Suprapubic skin (tissue), 4 donors: Measurements from ENCODE around the gene SMARCA2.

Experiments
- CTCF ChIP-seq, 2 donors: fragments of 200-600 bp in 1 of 2; fragments of 450-650 bp in 1 of 2; sonication (generic) in 1 of 2; IDR thresholded peaks; one replicate each; pipeline ENCODE4 v1.5.1; 2016 to 2019; ENCODE audit warnings: antibody characterized with exemption in 2 of 2, mild to moderate bottlenecking in 1 of 2, moderate library complexity in 1 of 2
- EP300 ChIP-seq: sonication (generic); formaldehyde crosslinking; IDR thresholded peaks from one replicate; pipeline ENCODE4 v1.6.1; 2017; ENCODE audit warnings: antibody characterized with exemption
- POLR2A ChIP-seq, 2 donors: fragments of 450-650 bp; IDR thresholded peaks; one replicate each; pipeline ENCODE4 v1.6.1; 2017; ENCODE audit warnings: antibody characterized with exemption in 2 of 2, mild to moderate bottlenecking in 2 of 2, moderate library complexity in 2 of 2
- POLR2AphosphoS5 ChIP-seq, 3 donors: sonication (generic); formaldehyde crosslinking; IDR thresholded peaks; one replicate each; pipeline ENCODE4 v1.6.1; 2017; ENCODE audit warnings: antibody characterized with exemption in 3 of 3

GRCh38 chr9:2173861-2174260, 158.7 kb downstream of the SMARCA2 start:
- TF ChIP-seq CTCF (IDR thresholded peaks at IDR 0.05) (no peak), POLR2A (IDR thresholded peaks at IDR 0.05) (no peak), POLR2AphosphoS5 (IDR thresholded peaks at IDR 0.05) (no peak), EP300 (no peak)
